ENCODE measurements around the gene WNT4.
"Not testable (repeated sequence)": the region's sequence is repeated elsewhere in the genome, so short reads cannot be mapped to it uniquely, and the experiment has no call there.

WNT4 gene

DNA sequence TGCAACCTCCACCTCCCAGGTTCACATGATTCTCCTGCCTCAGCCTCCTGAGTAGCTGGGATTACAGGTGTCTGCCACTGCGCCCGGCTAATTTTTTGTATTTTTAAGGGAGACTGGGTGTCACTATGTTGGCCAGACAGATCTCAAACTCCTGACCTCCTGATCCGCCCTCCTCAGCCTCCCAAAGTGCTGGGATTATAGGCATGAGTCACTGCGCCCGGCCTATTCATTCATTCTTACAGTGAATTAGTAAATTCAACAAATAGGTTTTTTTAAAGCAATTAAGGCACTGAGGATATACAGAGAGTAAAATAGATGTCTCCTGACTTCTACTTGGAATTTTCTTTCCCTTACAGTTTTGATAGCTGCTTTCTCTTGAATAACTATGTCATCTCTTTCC, 46.9 kb downstream of the WNT4 start:
- TF ChIP-seq POLR2A (IDR thresholded peaks at IDR 0.05; ENCODE audit: extremely low read depth, insufficient read length) = no peak
- TF ChIP-seq MYC (IDR thresholded peaks at IDR 0.05; ENCODE audit: low read depth, low read length) = no peak
- TF ChIP-seq, protein P1, sequence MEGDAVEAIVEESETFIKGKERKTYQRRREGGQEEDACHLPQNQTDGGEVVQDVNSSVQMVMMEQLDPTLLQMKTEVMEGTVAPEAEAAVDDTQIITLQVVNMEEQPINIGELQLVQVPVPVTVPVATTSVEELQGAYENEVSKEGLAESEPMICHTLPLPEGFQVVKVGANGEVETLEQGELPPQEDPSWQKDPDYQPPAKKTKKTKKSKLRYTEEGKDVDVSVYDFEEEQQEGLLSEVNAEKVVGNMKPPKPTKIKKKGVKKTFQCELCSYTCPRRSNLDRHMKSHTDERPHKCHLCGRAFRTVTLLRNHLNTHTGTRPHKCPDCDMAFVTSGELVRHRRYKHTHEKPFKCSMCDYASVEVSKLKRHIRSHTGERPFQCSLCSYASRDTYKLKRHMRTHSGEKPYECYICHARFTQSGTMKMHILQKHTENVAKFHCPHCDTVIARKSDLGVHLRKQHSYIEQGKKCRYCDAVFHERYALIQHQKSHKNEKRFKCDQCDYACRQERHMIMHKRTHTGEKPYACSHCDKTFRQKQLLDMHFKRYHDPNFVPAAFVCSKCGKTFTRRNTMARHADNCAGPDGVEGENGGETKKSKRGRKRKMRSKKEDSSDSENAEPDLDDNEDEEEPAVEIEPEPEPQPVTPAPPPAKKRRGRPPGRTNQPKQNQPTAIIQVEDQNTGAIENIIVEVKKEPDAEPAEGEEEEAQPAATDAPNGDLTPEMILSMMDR (IDR thresholded peaks at IDR 0.05; ENCODE audit: low read depth, low read length) = no peak
- TF ChIP-seq, protein P2, sequence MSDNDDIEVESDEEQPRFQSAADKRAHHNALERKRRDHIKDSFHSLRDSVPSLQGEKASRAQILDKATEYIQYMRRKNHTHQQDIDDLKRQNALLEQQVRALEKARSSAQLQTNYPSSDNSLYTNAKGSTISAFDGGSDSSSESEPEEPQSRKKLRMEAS (IDR thresholded peaks at IDR 0.05; ENCODE audit: low read depth, low read length) = no peak
- no peak for DNase-seq (ENCODE audit: low read depth)

DNA sequence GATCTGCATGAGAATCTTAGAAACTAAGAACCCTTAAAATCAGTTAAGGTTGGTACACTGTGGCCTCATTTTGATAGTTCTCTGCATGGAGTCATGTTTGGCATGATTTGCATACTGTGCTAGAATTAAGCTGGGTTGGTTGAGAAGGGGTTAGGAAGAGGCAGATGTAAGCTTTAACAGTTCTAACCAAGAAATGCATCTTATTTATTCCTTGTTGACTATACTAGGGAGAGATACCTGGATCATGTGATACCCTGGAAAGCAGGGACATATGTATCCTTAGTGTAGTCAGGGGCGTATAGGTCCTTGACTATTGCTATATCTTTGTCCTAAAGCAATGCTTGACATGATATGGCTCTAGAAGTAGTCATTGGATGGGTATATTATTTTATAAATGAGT, 49.4 kb downstream of the WNT4 start:
- TF ChIP-seq, protein P1 (IDR thresholded peaks at IDR 0.05; ENCODE audit: low read depth, low read length) = no peak
- TF ChIP-seq POLR2A (IDR thresholded peaks at IDR 0.05; ENCODE audit: extremely low read depth, insufficient read length) (no peak), MYC (IDR thresholded peaks at IDR 0.05; ENCODE audit: low read depth, low read length) (no peak)
- TF ChIP-seq, protein P2 (IDR thresholded peaks at IDR 0.05; ENCODE audit: low read depth, low read length) = no peak
- no peak overlapping the region for H3K4me3 ChIP-seq (ENCODE audit: low read depth, low read length)
- no peak for DNase-seq (ENCODE audit: low read depth)

More for the DNA sequence above, 46.9 kb downstream of the WNT4 start:
- H3K4me3 ChIP-seq (ENCODE audit: low read depth, low read length) = no peak overlapping the region

DNA sequence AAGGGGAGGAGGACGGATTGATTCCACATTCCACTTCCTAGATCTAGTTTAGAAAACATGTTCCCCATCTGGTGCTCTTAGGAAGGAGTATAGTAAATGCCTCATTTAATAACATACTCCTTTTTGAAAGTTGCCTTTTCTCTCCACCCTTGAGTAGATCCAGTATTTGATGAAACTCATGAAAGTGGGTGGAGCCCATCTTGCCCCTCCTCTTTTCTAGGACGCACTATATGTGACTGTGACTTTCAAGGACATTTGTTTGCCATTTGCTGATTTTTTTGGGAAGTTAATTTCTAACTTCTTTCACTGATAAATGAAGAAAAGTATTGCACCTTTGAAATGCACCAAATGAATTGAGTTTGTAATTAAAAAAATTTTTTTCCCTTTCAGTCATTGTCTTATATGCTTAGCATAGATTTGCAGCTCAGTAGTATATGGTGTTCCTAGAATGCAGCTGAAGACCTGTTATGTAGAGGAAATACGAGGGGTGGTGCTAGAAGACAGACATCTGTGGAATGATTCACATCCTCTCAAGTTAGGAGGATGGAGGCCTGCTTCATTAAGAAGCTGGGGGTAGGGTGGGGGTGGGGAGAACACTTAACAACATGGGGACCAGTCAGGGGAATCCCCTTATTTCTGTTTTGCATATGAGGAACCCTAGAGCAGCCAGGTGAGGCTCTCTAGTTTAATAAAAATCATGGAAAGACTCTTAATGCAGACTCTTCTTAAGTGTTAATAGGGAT, 50.7 kb downstream of the WNT4 start:
- peak; percentile 42 for DNase-seq (ENCODE audit: low read depth)

DNA sequence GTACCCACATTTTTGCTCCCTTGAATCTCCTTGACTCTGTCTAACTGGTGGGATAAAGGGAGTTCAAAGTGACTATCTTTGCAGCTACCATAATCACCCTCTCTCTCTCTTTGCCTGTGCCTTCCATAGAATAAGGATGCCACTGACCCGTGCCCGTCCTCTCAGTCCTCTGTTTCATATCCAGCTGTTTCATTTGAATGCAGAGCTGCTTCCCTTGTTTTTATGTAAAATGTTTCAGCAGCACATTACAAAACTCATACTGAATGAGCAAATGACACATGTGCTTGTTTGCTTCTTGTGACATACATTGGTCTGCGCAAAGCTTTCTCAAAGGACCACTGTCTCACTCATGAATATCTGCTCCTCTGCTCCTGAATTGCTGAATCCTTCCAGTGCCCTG, 52.0 kb downstream of the WNT4 start:
- TF ChIP-seq MYC (IDR thresholded peaks at IDR 0.05; ENCODE audit: low read depth, low read length) (no peak), POLR2A (IDR thresholded peaks at IDR 0.05; ENCODE audit: extremely low read depth, insufficient read length) (no peak)
- TF ChIP-seq, protein P1 (IDR thresholded peaks at IDR 0.05; ENCODE audit: low read depth, low read length) = no peak
- TF ChIP-seq, protein P2 (IDR thresholded peaks at IDR 0.05; ENCODE audit: low read depth, low read length) = no peak
- no peak for DNase-seq (ENCODE audit: low read depth)
- no peak overlapping the region for H3K4me3 ChIP-seq (ENCODE audit: low read depth, low read length)

More for the DNA sequence above, 50.7 kb downstream of the WNT4 start:
- not testable (repeated sequence) for H3K4me3 ChIP-seq (ENCODE audit: low read depth, low read length)

DNA sequence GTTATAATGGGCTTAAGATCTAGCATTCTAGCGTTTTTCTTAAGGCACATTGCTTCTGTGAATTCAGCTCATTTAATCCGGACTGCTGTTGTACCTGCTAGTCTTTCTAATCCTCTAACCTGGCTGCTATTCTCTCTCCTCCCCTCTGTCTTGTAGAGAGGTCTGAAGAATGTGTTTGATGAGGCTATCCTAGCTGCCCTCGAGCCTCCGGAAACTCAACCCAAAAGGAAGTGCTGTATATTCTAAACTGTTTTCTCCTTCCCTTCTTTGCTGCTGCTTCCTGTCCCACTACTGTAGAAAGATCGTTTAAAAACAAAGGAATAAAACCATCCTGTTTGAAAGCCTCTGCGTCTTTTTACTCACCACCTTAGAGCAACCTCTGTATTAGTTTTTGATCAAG, 53.1 kb downstream of the WNT4 start:
- no peak for DNase-seq (ENCODE audit: low read depth)
- no peak overlapping the region for H3K4me3 ChIP-seq (ENCODE audit: low read depth, low read length)
- TF ChIP-seq POLR2A (IDR thresholded peaks at IDR 0.05; ENCODE audit: extremely low read depth, insufficient read length) (no peak), MYC (IDR thresholded peaks at IDR 0.05; ENCODE audit: low read depth, low read length) (no peak)
- TF ChIP-seq, protein P2 (IDR thresholded peaks at IDR 0.05; ENCODE audit: low read depth, low read length) = no peak
- TF ChIP-seq, protein P1 (IDR thresholded peaks at IDR 0.05; ENCODE audit: low read depth, low read length) = no peak

DNA sequence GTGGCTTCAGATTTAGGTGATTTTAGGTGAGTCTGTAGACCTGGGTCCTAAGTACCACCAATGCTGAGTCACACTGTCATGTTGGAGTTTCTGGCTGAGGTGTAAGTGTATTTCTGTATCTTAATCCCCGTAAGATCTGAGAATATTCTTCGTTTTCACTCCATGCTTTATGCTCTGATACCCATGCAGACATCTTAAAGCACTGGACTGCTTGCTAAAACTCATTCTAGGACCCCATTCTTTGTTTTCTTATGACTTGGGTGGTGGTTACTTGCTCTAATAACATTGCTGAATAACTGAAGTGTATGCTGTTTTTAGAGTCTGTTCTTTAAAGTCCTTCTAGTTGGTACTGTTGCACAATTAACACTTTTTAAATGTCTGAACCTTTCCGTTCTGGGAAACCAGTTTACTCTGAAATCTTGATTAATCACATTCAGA, 53.7 kb downstream of the WNT4 start:
- TF ChIP-seq, protein P1 (IDR thresholded peaks at IDR 0.05; ENCODE audit: low read depth, low read length) = no peak
- TF ChIP-seq POLR2A (IDR thresholded peaks at IDR 0.05; ENCODE audit: extremely low read depth, insufficient read length) = no peak
- TF ChIP-seq MYC (IDR thresholded peaks at IDR 0.05; ENCODE audit: low read depth, low read length) = no peak
- TF ChIP-seq, protein P2 (IDR thresholded peaks at IDR 0.05; ENCODE audit: low read depth, low read length) = no peak
- no peak for DNase-seq (ENCODE audit: low read depth)

More for the DNA sequence above, 53.7 kb downstream of the WNT4 start:
- no peak overlapping the region for H3K4me3 ChIP-seq (ENCODE audit: low read depth, low read length)

Data from NB4 (cell line).